Thyroid gland (tissue), 4 donors: ENCODE results near the gene GRIP2. TPM values are rescaled to one million over a fixed set of nuclear protein-coding genes. Genes with fewer than 3 reads are reported as not detected.

Experiments
- DNase-seq, 2 donors: peaks; one replicate each; pipeline ENCODE4 v3.0.0-alpha.2; 2019
- H3K27ac ChIP-seq, 3 donors: fragments of 200-600 bp; sonication (generic); 1 replicate in 2 of 3; 2 replicates in 1 of 3; pipeline ENCODE4 v1.5.1; 2016 to 2019; ENCODE audit warnings: mild to moderate bottlenecking in 1 of 3, moderate library complexity in 1 of 3
- H3K27me3 ChIP-seq: fragments of 200-600 bp; sonication (generic); one replicate; pipeline ENCODE4 v1.5.1; 2019
- H3K36me3 ChIP-seq, 2 donors: fragments of 200-600 bp; sonication (generic); one replicate each; pipeline ENCODE4 v1.5.1; 2016 to 2019
- H3K4me1 ChIP-seq, 2 donors: fragments of 200-600 bp; sonication (generic); one replicate each; pipeline ENCODE4 v1.5.1; 2017 to 2019
- H3K4me3 ChIP-seq, 3 donors: fragments of 200-600 bp; sonication (generic); replicated peaks in 1 of 3; 1 replicate in 2 of 3; 2 replicates in 1 of 3; pipeline ENCODE4 v1.5.1; 2016; ENCODE audit warnings: mild to moderate bottlenecking in 1 of 3
- H3K9me3 ChIP-seq: fragments of 200-600 bp; sonication (generic); one replicate; pipeline ENCODE4 v1.5.1; 2017
- CTCF ChIP-seq, 6 experiments: fragments of 200-600 bp in 3 of 6; fragments of 450-650 bp in 3 of 6; sonication (generic) in 3 of 6; IDR thresholded peaks; one replicate each; pipeline ENCODE4 v1.5.1; 2016 to 2019; ENCODE audit warnings: antibody characterized with exemption in 6 of 6, mild to moderate bottlenecking in 2 of 6, inconsistent platforms in 1 of 6, moderate library complexity in 1 of 6
- POLR2A ChIP-seq, 2 donors: fragments of 450-650 bp; IDR thresholded peaks; one replicate each; pipeline ENCODE4 v1.6.1; 2017; ENCODE audit warnings: antibody characterized with exemption in 2 of 2, mild to moderate bottlenecking in 2 of 2, moderate library complexity in 1 of 2
- WGBS, 2 donors: methylation state at CpG; one replicate each; pipeline ENCODE4 v1.1.5; 2017; 5-methylcytosine and 5-hydroxymethylcytosine counted together
- intact Hi-C: fragments of 100-400 bp; cut with DNase I; formaldehyde crosslinking; loops from one replicate; pipeline ENCODE4 v1.15.1; 2023
- total RNA-seq, 4 donors: library from RNA; depleted of rRNA; stranded (reverse); fragments of >200 nt; gene quantifications; one replicate each; pipeline ENCODE4 v1.2.3, GENCODE V29; 2016

Gene GRIP2
- total RNA-seq, 4 donors from 2014 or later = 0.22 to 0.44 (median 0.39) TPM

GRCh38 chr3:14554715-14555114 lies 14.6 kb upstream of the GRIP2 start:
- 78 to 89% methylated on average over 2 to 3 of the region's 3 CpGs for WGBS, 2 donors
- TF ChIP-seq POLR2A (IDR thresholded peaks at IDR 0.05) (no peak), CTCF (IDR thresholded peaks at IDR 0.05) (no peak)
- intact Hi-C loops = no loop called here
- DNase-seq = no peak
- H3K4me3 ChIP-seq = no peak overlapping the region
- no peaks in the 10 kb centered on the region for H3K36me3 ChIP-seq
- peaks cover 0 to 4% of the 10 kb centered on the region in 2 donors for H3K4me1 ChIP-seq
- H3K9me3 ChIP-seq = no peaks in the 10 kb centered on the region
- H3K27ac ChIP-seq = no peak overlapping the region
- H3K27me3 ChIP-seq = no peaks in the 10 kb centered on the region

- Histone ChIP-seq H3K27ac (no peak overlapping the region), H3K4me1 (peaks cover 0 to 4% of the 10 kb centered on the region in 2 donors), H3K9me3 (no peaks in the 10 kb centered on the region), H3K27me3 (no peaks in the 10 kb centered on the region), H3K36me3 (no peaks in the 10 kb centered on the region), H3K4me3 (no peak overlapping the region)
- TF ChIP-seq CTCF (IDR thresholded peaks at IDR 0.05) = no peak
- no peak for TF ChIP-seq POLR2A (IDR thresholded peaks at IDR 0.05)
- 57 to 64% methylated on average over 5 of the region's 5 CpGs for WGBS, 2 donors
- DNase-seq = no peak
- intact Hi-C loops = no loop called here
These were observed 13.7 kb upstream of the GRIP2 start for GRCh38 chr3:14553871-14554270.

GRCh38 chr3:14552717-14553116 lies 12.6 kb upstream of the GRIP2 start:
- TF ChIP-seq CTCF (IDR thresholded peaks at IDR 0.05) (no peak), POLR2A (IDR thresholded peaks at IDR 0.05) (no peak)
- intact Hi-C loops = no loop called here
- 90 to 98% methylated on average over 4 of the region's 4 CpGs for WGBS, 2 donors
- Histone ChIP-seq H3K27me3 (no peaks in the 10 kb centered on the region), H3K36me3 (no peaks in the 10 kb centered on the region), H3K27ac (no peak overlapping the region), H3K9me3 (no peaks in the 10 kb centered on the region), H3K4me3 (no peak overlapping the region), H3K4me1 (peaks cover 0 to 9% of the 10 kb centered on the region in 2 donors)
- DNase-seq = no peak

- WGBS, 2 donors = 86 to 92% methylated on average over 8 of the region's 8 CpGs
- Histone ChIP-seq H3K9me3 (no peaks in the 10 kb centered on the region), H3K27ac (no peak overlapping the region), H3K4me1 (peaks cover 0 to 9% of the 10 kb centered on the region in 2 donors), H3K36me3 (no peaks in the 10 kb centered on the region), H3K4me3 (no peak overlapping the region), H3K27me3 (no peaks in the 10 kb centered on the region)
- DNase-seq = no peak
- intact Hi-C loops = no loop called here
- TF ChIP-seq POLR2A (IDR thresholded peaks at IDR 0.05) = no peak
- no peak for TF ChIP-seq CTCF (IDR thresholded peaks at IDR 0.05)
These were observed 12.0 kb upstream of the GRIP2 start for GRCh38 chr3:14552041-14552648.

GRCh38 chr3:14550651-14551611 lies 10.8 kb upstream of the GRIP2 start:
- TF ChIP-seq POLR2A (IDR thresholded peaks at IDR 0.05) = no peak
- no peak for TF ChIP-seq CTCF (IDR thresholded peaks at IDR 0.05)
- DNase-seq = no peak
- Histone ChIP-seq H3K27me3 (no peaks in the 10 kb centered on the region), H3K4me3 (no peak overlapping the region), H3K36me3 (no peaks in the 10 kb centered on the region), H3K9me3 (no peaks in the 10 kb centered on the region), H3K27ac (no peak overlapping the region), H3K4me1 (peaks cover 0 to 8% of the 10 kb centered on the region in 2 donors)
- intact Hi-C loops = no loop called here
- 68 to 80% methylated on average over 17 to 24 of the region's 24 CpGs for WGBS, 2 donors
